Left ventricle myocardium inferior (tissue), 1 donor: ENCODE results near the gene GHSR. TPM values are rescaled to one million over a fixed set of nuclear protein-coding genes. Genes with fewer than 3 reads are reported as not detected.

Source experiments
- DNase-seq: peaks from one replicate; pipeline ENCODE4 v3.0.0-alpha.2; 2020
- H3K27ac ChIP-seq: fragments of 200-600 bp; replicated peaks from 2 replicates; pipeline ENCODE4 v1.8.0; 2021
- H3K27me3 ChIP-seq: fragments of 200-600 bp; 2 replicates; pipeline ENCODE4 v1.8.0; 2021; ENCODE audit warnings: low read depth
- H3K36me3 ChIP-seq: fragments of 200-600 bp; 2 replicates; pipeline ENCODE4 v1.8.0; 2021
- H3K4me1 ChIP-seq: fragments of 200-600 bp; 2 replicates; pipeline ENCODE4 v1.8.0; 2021
- H3K4me3 ChIP-seq: fragments of 200-600 bp; 2 replicates; pipeline ENCODE4 v1.8.0; 2021; ENCODE audit warnings: mild to moderate bottlenecking, moderate library complexity
- H3K9me3 ChIP-seq: fragments of 200-600 bp; replicated peaks from 2 replicates; pipeline ENCODE4 v1.8.0; 2021
- CTCF ChIP-seq: fragments of 200-600 bp; IDR thresholded peaks from 2 replicates; pipeline ENCODE4 v1.8.0; 2021; ENCODE audit warnings: antibody characterized with exemption, mild to moderate bottlenecking, borderline replicate concordance
- intact Hi-C: fragments of 100-400 bp; cut with micrococcal nuclease; formaldehyde crosslinking; loops from one replicate; pipeline ENCODE4 v1.11.0; 2022
- total RNA-seq: library from RNA; stranded (reverse); fragmentation: NEBNext Ultra II Directional; extraction: Animal tissue kit (Norgen Biotek cat#: 25700); gene quantifications from one replicate; pipeline ENCODE4 v1.2.1, GENCODE V29; 2021
- donor health status: DM: no; HTN: yes; CAD: no; lungs with severe emphysema.

GHSR gene
- total RNA-seq, 1 donor from 2014 or later, result not detected

GRCh38 chr3:172464306-172464705, 16.1 kb upstream of the GHSR start:
- H3K4me1 ChIP-seq, result no peaks in the 10 kb centered on the region
- H3K4me3 ChIP-seq, result no peak overlapping the region
- no peak for DNase-seq
- peaks cover 12% of the 10 kb centered on the region for H3K27me3 ChIP-seq
- no peak overlapping the region for H3K27ac ChIP-seq
- no peaks in the 10 kb centered on the region for H3K36me3 ChIP-seq
- intact Hi-C loops, result no loop called here
- no peaks in the 10 kb centered on the region for H3K9me3 ChIP-seq
- TF ChIP-seq CTCF, result no peak

- no peak overlapping the region for H3K27ac ChIP-seq
- DNase-seq, result no peak
- no peaks in the 10 kb centered on the region for H3K27me3 ChIP-seq
- peak; percentile 89 for TF ChIP-seq CTCF
- no peaks in the 10 kb centered on the region for H3K4me1 ChIP-seq
- intact Hi-C loops, result no loop called here
- H3K36me3 ChIP-seq, result no peaks in the 10 kb centered on the region
- no peak overlapping the region for H3K4me3 ChIP-seq
- H3K9me3 ChIP-seq, result no peaks in the 10 kb centered on the region
These were observed 13.4 kb upstream of the GHSR start for GRCh38 chr3:172461530-172462138.

GRCh38 chr3:172456404-172456803, 8.1 kb upstream of the GHSR start:
- H3K36me3 ChIP-seq, result no peaks in the 10 kb centered on the region
- H3K4me1 ChIP-seq, result no peaks in the 10 kb centered on the region
- peaks cover 38% of the 10 kb centered on the region for H3K27me3 ChIP-seq
- TF ChIP-seq CTCF, result no peak
- no peaks in the 10 kb centered on the region for H3K9me3 ChIP-seq
- H3K27ac ChIP-seq, result no peak overlapping the region
- no peak for DNase-seq
- no peak overlapping the region for H3K4me3 ChIP-seq
- intact Hi-C loops, result no loop called here

- Histone ChIP-seq H3K4me1 (peaks cover 7% of the 10 kb centered on the region), H3K4me3 (no peak overlapping the region), H3K27me3 (peaks cover 61% of the 10 kb centered on the region), H3K36me3 (no peaks in the 10 kb centered on the region), H3K27ac (no peak overlapping the region), H3K9me3 (no peaks in the 10 kb centered on the region)
- DNase-seq, result no peak
- no peak for TF ChIP-seq CTCF
- intact Hi-C loops, result no loop called here
These were observed 5.9 kb upstream of the GHSR start for GRCh38 chr3:172454180-172454579.

- intact Hi-C loops, result no loop called here
- H3K4me1 ChIP-seq, result peaks cover 23% of the 10 kb centered on the region
- no peak overlapping the region for H3K27ac ChIP-seq
- no peak overlapping the region for H3K4me3 ChIP-seq
- no peak for DNase-seq
- no peaks in the 10 kb centered on the region for H3K9me3 ChIP-seq
- TF ChIP-seq CTCF, result no peak
- H3K27me3 ChIP-seq, result peaks cover 98% of the 10 kb centered on the region
- no peaks in the 10 kb centered on the region for H3K36me3 ChIP-seq
These were observed 1.4 kb upstream of the GHSR start for GRCh38 chr3:172449466-172450149.
